K562 (cell line): ENCODE measurements around the gene DYNC1I1. TPM values are rescaled to one million over a fixed set of nuclear protein-coding genes. Genes with fewer than 3 reads are reported as not detected.

Source experiments
- ATAC-seq: fragments of 200-7000 bp; cut with Tn5 transposase; 3 replicates; pipeline ENCODE4 v1.9.1; 2020; ENCODE audit warnings: moderate library complexity
- BruUV-seq: library from RNA; stranded (reverse); fragments of 400-500 nt; replicated peaks from 2 replicates; lab custom pipeline; 2021; lab: Mats Ljungman, UMichigan
- CTCF ChIA-PET: fragments of 300-600 bp; formaldehyde crosslinking; extraction: SDS; loops from one replicate; lab custom pipeline; 2021; ENCODE audit warnings: low intra/inter-chr PET ratio; lab: Yijun Ruan, JAX
- POLR2A ChIA-PET: fragments of 300-600, 350-650 bp; sonication (Branson Sonifier 250); formaldehyde crosslinking; extraction: SDS; loops from one replicate; lab custom pipeline; 2021; ENCODE audit warnings: antibody characterized with exemption, inconsistent platforms; lab: Yijun Ruan, JAX
- DNase-seq, 4 experiments: peaks; one replicate each; pipeline versions ENCODE4 v3.0.0 to v3.0.0-alpha.2; 2011 to 2018; ENCODE audit warnings: low spot score in 3 of 4, mixed read lengths in 3 of 4; ENCODE audit errors: extremely low read depth in 1 of 4
- FAIRE-seq: peaks from 2 replicates; lab custom pipeline; 2011; peaks lifted over from hg19 to GRCh38; lab: Jason Lieb, UNC
- H2AFZ ChIP-seq: 2 replicates; pipeline ENCODE4 v1.6.0; 2011; ENCODE audit warnings: low read depth, low read length, control low read depth, inconsistent platforms
- H3K27ac ChIP-seq: fragments of 200-600 bp; 3 replicates; pipeline ENCODE4 v1.8.0; 2011; ENCODE audit warnings: low read depth, mild to moderate bottlenecking, control low read depth, inconsistent platforms, low read length, moderate library complexity, mixed read lengths; ENCODE audit errors: extremely low read depth
- H3K27me3 ChIP-seq, 2 experiments: fragments of 300-600 bp in 1 of 2; 2 replicates in 1 of 2; 3 replicates in 1 of 2; pipeline versions ENCODE4 v1.6.0 to v1.8.0; 2011; ENCODE audit warnings: inconsistent platforms in 2 of 2, low read length in 2 of 2, mild to moderate bottlenecking in 1 of 2, mixed read lengths in 1 of 2, moderate library complexity in 1 of 2; ENCODE audit not compliant: control insufficient read depth in 2 of 2, insufficient read depth in 2 of 2
- H3K36me3 ChIP-seq: fragments of 300-600 bp; 3 replicates; pipeline ENCODE4 v1.8.0; 2011; ENCODE audit warnings: mild to moderate bottlenecking, low read length, inconsistent platforms; ENCODE audit not compliant: control insufficient read depth, insufficient read depth
- H3K4me1 ChIP-seq, 2 experiments: fragments of 200-600 bp in 1 of 2; replicated peaks in 1 of 2; 2 replicates in 1 of 2; 3 replicates in 1 of 2; pipeline versions ENCODE4 v1.5.1 to v1.8.0; 2011; ENCODE audit warnings: inconsistent platforms in 2 of 2, low read length in 2 of 2, mild to moderate bottlenecking in 1 of 2, mixed read lengths in 1 of 2, moderate library complexity in 1 of 2; ENCODE audit not compliant: control insufficient read depth in 2 of 2, insufficient read depth in 2 of 2
- H3K4me2 ChIP-seq: 2 replicates; pipeline ENCODE4 v1.6.1; 2011; ENCODE audit warnings: low read length, control low read depth, inconsistent platforms, mixed read lengths; ENCODE audit not compliant: insufficient read depth
- H3K4me3 ChIP-seq: fragments of 200-600 bp; sonication (generic), shearing (Covaris generic); 2 replicates; pipeline ENCODE4 v1.5.1; 2016; ENCODE audit warnings: control low read depth, inconsistent platforms
- H3K79me2 ChIP-seq: fragments of 200-600 bp; 3 replicates; pipeline ENCODE4 v1.8.0; 2011; ENCODE audit warnings: low read length, inconsistent platforms; ENCODE audit not compliant: control insufficient read depth, insufficient read depth
- H3K9ac ChIP-seq, 2 experiments: 2 replicates each; pipeline versions ENCODE4 v1.6.0 to v1.6.1; 2011; ENCODE audit warnings: low read depth in 2 of 2, low read length in 2 of 2, control low read depth in 1 of 2, inconsistent platforms in 1 of 2, mild to moderate bottlenecking in 1 of 2, mixed read lengths in 1 of 2; ENCODE audit not compliant: insufficient read depth in 1 of 2
- H3K9me1 ChIP-seq: one replicate; pipeline ENCODE4 v1.6.0; 2011; ENCODE audit warnings: inconsistent platforms, mild to moderate bottlenecking, low read length, moderate library complexity; ENCODE audit not compliant: control insufficient read depth, insufficient read depth
- H3K9me3 ChIP-seq: replicated peaks from 2 replicates; pipeline ENCODE4 v1.5.1; 2011; ENCODE audit warnings: low read depth, low read length, inconsistent platforms; ENCODE audit not compliant: control insufficient read depth, insufficient read depth
- H4K20me1 ChIP-seq: replicated peaks from 2 replicates; pipeline ENCODE4 v1.6.1; 2011; ENCODE audit warnings: low read length, inconsistent platforms, mixed read lengths; ENCODE audit not compliant: control insufficient read depth, insufficient read depth
- CTCF ChIP-seq, 3 experiments: IDR thresholded peaks in 2 of 3; conservative IDR thresholded peaks in 1 of 3; 2 replicates each; pipeline ENCODE4 v1.5.1; 2011 to 2012; ENCODE audit warnings: low read length in 3 of 3, mild to moderate bottlenecking in 3 of 3, control low read depth in 2 of 3, improper control_type of control experiment in 1 of 3, inconsistent platforms in 1 of 3, low read depth in 1 of 3, mixed read lengths in 1 of 3, moderate library complexity in 1 of 3; ENCODE audit not compliant: insufficient read depth in 2 of 3
- ETS1 ChIP-seq: conservative IDR thresholded peaks from 2 replicates; pipeline ENCODE4 v1.6.1; 2011; ENCODE audit warnings: low read depth, mild to moderate bottlenecking, low read length; ENCODE audit not compliant: control insufficient read depth
- RAD21 ChIP-seq, 2 experiments: fragments of 250-450 bp in 1 of 2; fragments of 450-650 bp in 1 of 2; sonication (Bioruptor Pico) in 1 of 2; formaldehyde crosslinking in 1 of 2; IDR thresholded peaks in 1 of 2; conservative IDR thresholded peaks in 1 of 2; 2 replicates each; pipeline versions ENCODE4 v1.4.0 to v1.8.0; 2020 to 2022; ENCODE audit warnings: mild to moderate bottlenecking in 2 of 2, moderate library complexity in 1 of 2
- WGBS: fragments of 100-300 bp; shearing (Covaris generic); methylation state at CpG from one replicate; pipeline ENCODE4 v1.1.6; 2016; ENCODE audit warnings: low coverage, mixed read lengths; ENCODE audit not compliant: insufficient coverage; ENCODE audit errors: missing lambda C conversion rate; 5-methylcytosine and 5-hydroxymethylcytosine counted together
- in situ Hi-C: fragments of 300-500 bp; cut with MboI; formaldehyde crosslinking; loops from 4 replicates; pipeline ENCODE4 v1.15.0; 2018; ENCODE audit warnings: inconsistent platforms, mixed read lengths
- intact Hi-C: fragments of 100-400 bp; cut with micrococcal nuclease; formaldehyde crosslinking; loops from 2 replicates; pipeline ENCODE4 v1.14.2; 2022
- polyA plus RNA-seq, 8 experiments: library from polyadenylated mRNA; depleted of rRNA in 4 of 8; stranded (reverse) in 5 of 8; unstranded in 3 of 8; fragments of >200 nt; fragmentation: Nextera tagmentation in 2 of 8; fragmentation: Illumina TruSeq in 1 of 8; extraction: Ambion mirVana in 2 of 8; extraction: Trizol in 1 of 8; gene quantifications; 2 replicates each; pipeline versions ENCODE4 v1.2.1 to v1.2.3, GENCODE V29; 2011 to 2014; ENCODE audit warnings: inconsistent platforms in 1 of 8, missing spikeins in 1 of 8
- total RNA-seq, 7 experiments: library from RNA; depleted of rRNA in 6 of 7; stranded (reverse); fragments of >200 nt in 6 of 7; fragmentation: Illumina TruSeq in 2 of 7; extraction: Trizol in 2 of 7; gene quantifications; 2 replicates each; pipeline versions ENCODE4 v1.2.1 to v1.2.3, GENCODE V29; 2011 to 2021; ENCODE audit warnings: low replicate concordance in 1 of 7

DYNC1I1 gene
- total and polyA plus RNA-seq, 9 of the 15 experiments (the other 6 are each of a cell fraction or from before 2014, with no cell fraction given) = 0.22 to 1.5 (median 0.44) TPM

- CTCF ChIA-PET = no interaction called here
- POLR2A ChIA-PET = interaction anchor here (0.8 kb wide), 1 partner anchor 222 kb away, joined by 3 read pairs; no protein-coding TSS in a partner anchor
- in situ Hi-C loops (no loop called here), intact Hi-C loops (no loop called here)
- WGBS = 85% methylated on average over 3 of the region's 3 CpGs
- FAIRE-seq (no peak), ATAC-seq (peak; percentile 65), DNase-seq (peak in 1 of 4 experiments; percentile 11)
- Histone ChIP-seq H3K9me1 (no peaks in the 10 kb centered on the region), H3K36me3 (peaks cover 31% of the 10 kb centered on the region; the same call in 1 of the 3 replicates), H3K4me1 (no peaks in the 10 kb centered on the region), H3K9me3 (no peaks in the 10 kb centered on the region), H3K4me2 (no peak overlapping the region), H4K20me1 (no peaks in the 10 kb centered on the region), H3K27me3 (no peaks in the 10 kb centered on the region), H3K27ac (no peak overlapping the region), H2AFZ (no peak overlapping the region), H3K79me2 (no peaks in the 10 kb centered on the region), H3K4me3 (no peak overlapping the region), H3K9ac (no peak overlapping the region)
- no peak for TF ChIP-seq ETS1
- peak in 1 of 3 experiments; percentile 20; a peak in 2 of 6 replicates for TF ChIP-seq CTCF (IDR thresholded peaks at IDR 0.05 in 2 of 3, conservative IDR thresholded peaks at IDR 0.05 in 1 of 3; ENCODE audit: insufficient read depth in 2 of 3, low read depth in 1 of 3, low read length in 3 of 3)
- peak in 1 of 2 experiments; percentile 13; a peak in 1 of 4 replicates for TF ChIP-seq RAD21 (CRISPR knock-in tag; conservative IDR thresholded peaks at IDR 0.05 in 1 of 2, IDR thresholded peaks at IDR 0.05 in 1 of 2)
- no TSS peak for BruUV-seq
Observed at GRCh38 chr7:96131525-96131924, 359.2 kb downstream of the DYNC1I1 start.
